ENCODE measurements around the gene DEXI. TPM values are rescaled to one million over a fixed set of nuclear protein-coding genes. Genes with fewer than 3 reads are reported as not detected.

Gene DEXI
- total and polyA plus RNA-seq, 2 of the 13 experiments (the other 11 are each of a cell fraction or from before 2014, with no cell fraction given) = 51.5 to 70.4 TPM

DNA sequence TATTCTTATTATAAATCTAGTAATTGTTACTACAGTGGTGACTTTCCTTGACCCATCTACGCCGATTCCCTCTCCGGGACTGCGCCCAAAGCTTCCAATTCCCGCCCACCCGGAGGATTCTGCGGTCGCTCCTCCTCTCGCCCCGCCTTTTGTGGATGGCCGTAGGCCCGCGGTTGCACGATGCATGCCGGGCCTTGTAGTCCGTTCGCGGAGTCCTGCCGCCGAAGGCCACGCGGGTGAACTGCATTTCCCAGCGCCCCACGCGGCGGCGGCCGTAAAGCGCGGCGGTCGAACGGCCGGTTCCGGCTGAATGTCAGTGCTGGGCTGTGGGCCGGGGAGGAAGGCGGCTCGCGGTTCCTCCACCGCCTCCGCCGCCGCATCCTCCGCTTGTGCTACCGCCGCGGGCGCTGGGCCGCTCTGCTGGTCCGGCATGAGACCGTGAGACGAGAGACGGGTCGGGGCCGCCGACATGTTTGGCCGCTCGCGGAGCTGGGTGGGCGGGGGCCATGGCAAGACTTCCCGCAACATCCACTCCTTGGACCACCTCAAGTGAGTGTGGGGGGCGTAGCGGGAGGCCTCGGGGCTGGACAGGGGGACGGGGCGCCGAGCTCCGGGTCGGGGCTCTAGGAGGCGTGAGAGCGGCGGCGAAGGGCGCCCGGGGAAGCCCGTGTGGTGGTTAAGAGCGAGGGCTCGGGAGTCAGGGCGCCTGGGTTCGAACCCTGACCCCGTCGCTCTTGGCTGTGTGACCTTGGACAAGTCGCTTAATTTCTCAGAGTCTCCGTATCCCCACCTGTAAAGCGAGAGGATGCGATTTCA is 2.2 kb upstream of the DEXI start, which contains the start of gene CLEC16A (continued):
- no peak for TF ChIP-seq FLYWCH1 (CRISPR knock-in tag; IDR thresholded peaks at IDR 0.05)
- TF ChIP-seq FOXP1 (IDR thresholded peaks at IDR 0.05) = no peak
- TF ChIP-seq FOXP1 (CRISPR knock-in tag; IDR thresholded peaks at IDR 0.05) = no peak
- peak; percentile 80 for TF ChIP-seq ZBTB7B (CRISPR knock-in tag; IDR thresholded peaks at IDR 0.05)
- no peak for TF ChIP-seq RFX3 (CRISPR knock-in tag; IDR thresholded peaks at IDR 0.05)
- TF ChIP-seq ZNF776 (CRISPR knock-in tag; IDR thresholded peaks at IDR 0.05) = peak; percentile 89
- TF ChIP-seq CHD2 (IDR thresholded peaks at IDR 0.05; ENCODE audit: low read depth, low read length) = peak; percentile 81
- peak; percentile 91 for TF ChIP-seq ZNF792 (CRISPR knock-in tag; IDR thresholded peaks at IDR 0.05)
- peak; percentile 96 for TF ChIP-seq ZFX (CRISPR knock-in tag; IDR thresholded peaks at IDR 0.05; ENCODE audit: low read depth)
- TF ChIP-seq NR2F6 (IDR thresholded peaks at IDR 0.05) = no peak
- TF ChIP-seq NR2F6 (CRISPR knock-in tag; IDR thresholded peaks at IDR 0.05) = peak; percentile 78
- no peak for TF ChIP-seq ZNF460 (CRISPR knock-in tag; IDR thresholded peaks at IDR 0.05; ENCODE audit: borderline replicate concordance)
- TF ChIP-seq GATAD2A (CRISPR knock-in tag; IDR thresholded peaks at IDR 0.05) = peak; percentile 77
- TF ChIP-seq RBM39 (IDR thresholded peaks at IDR 0.05; ENCODE audit: low read depth, low read length, poor library complexity, severe bottlenecking) = peak; percentile 92
- peak; percentile 98; the same call in 1 of the 2 replicates for TF ChIP-seq ZNF782 (CRISPR knock-in tag; IDR thresholded peaks at IDR 0.05; ENCODE audit: borderline replicate concordance)
- TF ChIP-seq, protein P1, sequence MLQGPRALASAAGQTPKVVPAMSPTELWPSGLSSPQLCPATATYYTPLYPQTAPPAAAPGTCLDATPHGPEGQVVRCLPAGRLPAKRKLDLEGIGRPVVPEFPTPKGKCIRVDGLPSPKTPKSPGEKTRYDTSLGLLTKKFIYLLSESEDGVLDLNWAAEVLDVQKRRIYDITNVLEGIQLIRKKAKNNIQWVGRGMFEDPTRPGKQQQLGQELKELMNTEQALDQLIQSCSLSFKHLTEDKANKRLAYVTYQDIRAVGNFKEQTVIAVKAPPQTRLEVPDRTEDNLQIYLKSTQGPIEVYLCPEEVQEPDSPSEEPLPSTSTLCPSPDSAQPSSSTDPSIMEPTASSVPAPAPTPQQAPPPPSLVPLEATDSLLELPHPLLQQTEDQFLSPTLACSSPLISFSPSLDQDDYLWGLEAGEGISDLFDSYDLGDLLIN (CRISPR knock-in tag; IDR thresholded peaks at IDR 0.05; ENCODE audit: borderline replicate concordance) = peak; percentile 98; the same call in 1 of the 2 replicates
- TF ChIP-seq, protein P2, sequence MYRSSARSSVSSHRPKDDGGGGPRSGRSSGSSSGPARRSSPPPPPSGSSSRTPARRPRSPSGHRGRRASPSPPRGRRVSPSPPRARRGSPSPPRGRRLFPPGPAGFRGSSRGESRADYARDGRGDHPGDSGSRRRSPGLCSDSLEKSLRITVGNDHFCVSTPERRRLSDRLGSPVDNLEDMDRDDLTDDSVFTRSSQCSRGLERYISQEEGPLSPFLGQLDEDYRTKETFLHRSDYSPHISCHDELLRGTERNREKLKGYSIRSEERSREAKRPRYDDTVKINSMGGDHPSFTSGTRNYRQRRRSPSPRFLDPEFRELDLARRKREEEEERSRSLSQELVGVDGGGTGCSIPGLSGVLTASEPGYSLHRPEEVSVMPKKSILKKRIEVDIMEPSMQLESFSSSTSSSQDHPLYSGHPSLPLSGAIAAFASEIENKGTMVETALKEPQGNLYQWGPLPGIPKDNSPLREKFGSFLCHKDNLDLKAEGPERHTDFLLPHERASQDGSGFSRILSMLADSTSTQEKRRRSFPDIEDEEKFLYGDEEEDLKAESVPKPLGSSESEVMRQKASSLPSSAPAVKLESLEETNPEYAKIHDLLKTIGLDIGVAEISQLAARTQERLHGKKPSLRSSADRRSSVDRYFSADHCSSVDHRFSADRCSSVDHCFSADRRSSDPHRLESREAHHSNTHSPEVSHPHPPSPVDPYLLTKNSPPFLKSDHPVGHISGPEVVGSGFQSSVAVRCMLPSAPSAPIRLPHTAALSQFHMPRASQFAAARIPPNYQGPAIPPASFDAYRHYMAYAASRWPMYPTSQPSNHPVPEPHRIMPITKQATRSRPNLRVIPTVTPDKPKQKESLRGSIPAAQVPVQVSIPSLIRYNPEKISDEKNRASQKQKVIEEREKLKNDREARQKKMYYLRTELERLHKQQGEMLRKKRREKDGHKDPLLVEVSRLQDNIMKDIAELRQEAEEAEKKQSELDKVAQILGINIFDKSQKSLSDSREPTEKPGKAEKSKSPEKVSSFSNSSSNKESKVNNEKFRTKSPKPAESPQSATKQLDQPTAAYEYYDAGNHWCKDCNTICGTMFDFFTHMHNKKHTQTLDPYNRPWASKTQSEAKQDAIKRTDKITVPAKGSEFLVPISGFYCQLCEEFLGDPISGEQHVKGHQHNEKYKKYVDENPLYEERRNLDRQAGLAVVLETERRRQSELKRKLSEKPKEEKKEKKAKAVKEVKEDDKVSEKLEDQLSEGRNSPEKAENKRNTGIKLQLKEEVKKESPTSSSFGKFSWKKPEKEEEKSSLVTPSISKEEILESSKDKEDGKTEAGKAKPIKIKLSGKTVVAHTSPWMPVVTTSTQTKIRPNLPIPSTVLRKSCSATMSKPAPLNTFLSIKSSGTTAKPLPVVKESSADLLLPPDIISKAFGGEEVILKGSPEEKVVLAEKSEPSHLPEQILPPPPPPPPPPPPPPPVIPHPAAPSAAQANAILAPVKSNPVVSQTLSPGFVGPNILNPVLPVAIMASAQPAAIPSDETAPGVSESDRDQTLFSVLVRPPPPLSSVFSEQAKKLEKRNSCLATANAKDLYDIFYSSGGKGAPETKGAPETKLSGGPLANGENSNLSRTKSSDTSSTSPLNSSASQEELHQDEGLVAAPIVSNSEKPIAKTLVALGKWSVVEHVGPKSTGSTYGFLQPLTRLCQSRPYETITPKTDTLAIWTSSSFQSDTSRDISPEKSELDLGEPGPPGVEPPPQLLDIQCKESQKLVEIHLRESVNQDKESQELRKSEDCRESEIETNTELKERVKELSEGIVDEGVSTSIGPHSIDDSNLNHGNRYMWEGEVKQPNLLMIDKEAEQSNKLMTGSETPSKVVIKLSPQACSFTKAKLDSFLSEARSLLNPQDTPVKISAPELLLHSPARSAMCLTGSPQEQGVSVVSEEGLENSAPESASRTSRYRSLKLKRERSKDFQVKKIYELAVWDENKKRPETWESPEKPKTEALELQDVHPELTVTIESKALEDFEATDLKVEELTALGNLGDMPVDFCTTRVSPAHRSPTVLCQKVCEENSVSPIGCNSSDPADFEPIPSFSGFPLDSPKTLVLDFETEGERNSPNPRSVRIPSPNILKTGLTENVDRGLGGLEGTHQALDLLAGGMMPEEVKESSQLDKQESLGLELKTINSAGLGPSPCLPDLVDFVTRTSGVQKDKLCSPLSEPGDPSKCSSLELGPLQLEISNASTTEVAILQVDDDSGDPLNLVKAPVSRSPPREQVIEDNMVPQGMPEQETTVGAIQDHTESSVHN (CRISPR knock-in tag; IDR thresholded peaks at IDR 0.05) = 0 out of 2 replicates have a peak, but pooled peaks have one; percentile 35
- TF ChIP-seq, protein P3, sequence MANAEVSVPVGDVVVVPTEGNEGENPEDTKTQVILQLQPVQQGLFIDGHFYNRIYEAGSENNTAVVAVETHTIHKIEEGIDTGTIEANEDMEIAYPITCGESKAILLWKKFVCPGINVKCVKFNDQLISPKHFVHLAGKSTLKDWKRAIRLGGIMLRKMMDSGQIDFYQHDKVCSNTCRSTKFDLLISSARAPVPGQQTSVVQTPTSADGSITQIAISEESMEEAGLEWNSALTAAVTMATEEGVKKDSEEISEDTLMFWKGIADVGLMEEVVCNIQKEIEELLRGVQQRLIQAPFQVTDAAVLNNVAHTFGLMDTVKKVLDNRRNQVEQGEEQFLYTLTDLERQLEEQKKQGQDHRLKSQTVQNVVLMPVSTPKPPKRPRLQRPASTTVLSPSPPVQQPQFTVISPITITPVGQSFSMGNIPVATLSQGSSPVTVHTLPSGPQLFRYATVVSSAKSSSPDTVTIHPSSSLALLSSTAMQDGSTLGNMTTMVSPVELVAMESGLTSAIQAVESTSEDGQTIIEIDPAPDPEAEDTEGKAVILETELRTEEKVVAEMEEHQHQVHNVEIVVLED (CRISPR knock-in tag; IDR thresholded peaks at IDR 0.05; ENCODE audit: borderline replicate concordance) = peak; percentile 98
- TF ChIP-seq, protein P4, sequence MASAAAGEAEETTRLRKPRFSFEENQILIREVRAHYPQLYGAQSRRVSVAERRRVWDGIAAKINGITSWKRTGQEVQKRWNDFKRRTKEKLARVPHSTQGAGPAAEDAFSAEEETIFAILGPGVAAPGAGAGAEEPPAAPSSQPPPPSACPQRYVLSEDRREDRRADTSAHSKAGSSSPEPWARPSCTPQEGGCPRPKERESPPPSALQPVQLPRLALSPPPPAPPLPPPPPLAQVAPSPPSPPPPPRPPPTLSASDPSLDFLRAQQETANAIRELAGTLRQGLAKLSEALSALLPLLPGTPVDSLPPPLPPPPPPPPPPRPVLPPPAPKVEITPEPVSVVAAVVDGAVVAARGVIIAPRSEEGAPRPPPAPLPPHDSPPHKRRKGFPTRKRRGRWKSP (CRISPR knock-in tag; IDR thresholded peaks at IDR 0.05) = peak; percentile 87
